Breast epithelium (tissue), 4 donors: ENCODE measurements around the gene IRX4. TPM values are rescaled to one million over a fixed set of nuclear protein-coding genes. Genes with fewer than 3 reads are reported as not detected.

Experiments
- DNase-seq, 2 donors: peaks; one replicate each; pipeline ENCODE4 v3.0.0-alpha.2; 2019; ENCODE audit warnings: low spot score in 2 of 2
- H3K27ac ChIP-seq, 2 donors: fragments of 200-600 bp; sonication (generic) in 1 of 2; one replicate each; pipeline ENCODE4 v1.5.1; 2016 to 2019; ENCODE audit warnings: mild to moderate bottlenecking in 1 of 2
- H3K27me3 ChIP-seq, 2 donors: fragments of 200-600 bp; sonication (generic) in 1 of 2; one replicate each; pipeline versions ENCODE4 v1.5.1 to v1.6.0; 2017 to 2019; ENCODE audit warnings: control low read depth in 1 of 2, mild to moderate bottlenecking in 1 of 2
- H3K36me3 ChIP-seq: fragments of 200-600 bp; one replicate; pipeline ENCODE4 v1.5.1; 2019
- H3K4me1 ChIP-seq, 2 donors: fragments of 200-600 bp; sonication (generic); one replicate each; pipeline ENCODE4 v1.5.1; 2016 to 2019; ENCODE audit warnings: control low read depth in 1 of 2
- H3K4me3 ChIP-seq, 3 donors: fragments of 200-600 bp; sonication (generic); 1 replicate in 2 of 3; 2 replicates in 1 of 3; pipeline ENCODE4 v1.5.1; 2016 to 2019; ENCODE audit warnings: mild to moderate bottlenecking in 3 of 3, moderate library complexity in 2 of 3
- H3K9me3 ChIP-seq, 2 donors: fragments of 200-600 bp; sonication (generic) in 1 of 2; one replicate each; pipeline ENCODE4 v1.5.1; 2016 to 2019; ENCODE audit warnings: control low read depth in 1 of 2
- POLR2A ChIP-seq: fragments of 450-650 bp; IDR thresholded peaks from one replicate; pipeline ENCODE4 v1.6.1; 2016; ENCODE audit warnings: antibody characterized with exemption, mild to moderate bottlenecking, moderate library complexity
- POLR2AphosphoS5 ChIP-seq, 3 donors: sonication (generic); formaldehyde crosslinking; IDR thresholded peaks; one replicate each; pipeline ENCODE4 v1.6.1; 2017; ENCODE audit warnings: antibody characterized with exemption in 3 of 3
- intact Hi-C: fragments of 100-400 bp; cut with DNase I; formaldehyde crosslinking; loops from one replicate; pipeline ENCODE4 v1.15.1; 2023; ENCODE audit warnings: low total_unique reads
- total RNA-seq, 3 donors: library from RNA; depleted of rRNA; stranded (reverse); fragments of >200 nt; gene quantifications; one replicate each; pipeline ENCODE4 v1.1.0, GENCODE V29; 2016
- TF ChIP-seq, protein P1 (sequence below), 3 donors: fragments of 450-650 bp; IDR thresholded peaks; one replicate each; pipeline ENCODE4 v1.5.1; 2016 to 2017; ENCODE audit warnings: antibody characterized with exemption in 3 of 3, mild to moderate bottlenecking in 3 of 3, moderate library complexity in 3 of 3

IRX4 gene
- total RNA-seq, 3 donors from 2014 or later = 0.64 to 9.5 (median 2.6) TPM

- Histone ChIP-seq H3K27me3 (peaks cover 0 to 46% of the 10 kb centered on the region in 2 donors), H3K9me3 (no peaks in the 10 kb centered on the region), H3K36me3 (no peaks in the 10 kb centered on the region), H3K4me1 (no peaks in the 10 kb centered on the region), H3K4me3 (peak overlapping the region in 1 of 3 donors; percentile 31), H3K27ac (no peak overlapping the region)
- TF ChIP-seq POLR2A = no peak
- no peak for TF ChIP-seq POLR2AphosphoS5 (IDR thresholded peaks at IDR 0.05)
- TF ChIP-seq, protein P1, sequence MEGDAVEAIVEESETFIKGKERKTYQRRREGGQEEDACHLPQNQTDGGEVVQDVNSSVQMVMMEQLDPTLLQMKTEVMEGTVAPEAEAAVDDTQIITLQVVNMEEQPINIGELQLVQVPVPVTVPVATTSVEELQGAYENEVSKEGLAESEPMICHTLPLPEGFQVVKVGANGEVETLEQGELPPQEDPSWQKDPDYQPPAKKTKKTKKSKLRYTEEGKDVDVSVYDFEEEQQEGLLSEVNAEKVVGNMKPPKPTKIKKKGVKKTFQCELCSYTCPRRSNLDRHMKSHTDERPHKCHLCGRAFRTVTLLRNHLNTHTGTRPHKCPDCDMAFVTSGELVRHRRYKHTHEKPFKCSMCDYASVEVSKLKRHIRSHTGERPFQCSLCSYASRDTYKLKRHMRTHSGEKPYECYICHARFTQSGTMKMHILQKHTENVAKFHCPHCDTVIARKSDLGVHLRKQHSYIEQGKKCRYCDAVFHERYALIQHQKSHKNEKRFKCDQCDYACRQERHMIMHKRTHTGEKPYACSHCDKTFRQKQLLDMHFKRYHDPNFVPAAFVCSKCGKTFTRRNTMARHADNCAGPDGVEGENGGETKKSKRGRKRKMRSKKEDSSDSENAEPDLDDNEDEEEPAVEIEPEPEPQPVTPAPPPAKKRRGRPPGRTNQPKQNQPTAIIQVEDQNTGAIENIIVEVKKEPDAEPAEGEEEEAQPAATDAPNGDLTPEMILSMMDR (IDR thresholded peaks at IDR 0.05) = no peak
- intact Hi-C loops = no loop called here
- DNase-seq = no peak
Observed at GRCh38 chr5:1856596-1857255, 26.0 kb downstream of the IRX4 start.

- TF ChIP-seq, protein P1 (IDR thresholded peaks at IDR 0.05) = no peak
- no peak for TF ChIP-seq POLR2A
- no peak for TF ChIP-seq POLR2AphosphoS5 (IDR thresholded peaks at IDR 0.05)
- H3K4me3 ChIP-seq = no peak overlapping the region
- no peak overlapping the region for H3K27ac ChIP-seq
- H3K27me3 ChIP-seq = peaks cover 0 to 57% of the 10 kb centered on the region in 2 donors
- no peaks in the 10 kb centered on the region for H3K4me1 ChIP-seq
- H3K9me3 ChIP-seq = no peaks in the 10 kb centered on the region
- DNase-seq = no peak
- intact Hi-C loops = no loop called here
- no peaks in the 10 kb centered on the region for H3K36me3 ChIP-seq
Observed at GRCh38 chr5:1855596-1855995, 27.1 kb downstream of the IRX4 start.

DNA sequence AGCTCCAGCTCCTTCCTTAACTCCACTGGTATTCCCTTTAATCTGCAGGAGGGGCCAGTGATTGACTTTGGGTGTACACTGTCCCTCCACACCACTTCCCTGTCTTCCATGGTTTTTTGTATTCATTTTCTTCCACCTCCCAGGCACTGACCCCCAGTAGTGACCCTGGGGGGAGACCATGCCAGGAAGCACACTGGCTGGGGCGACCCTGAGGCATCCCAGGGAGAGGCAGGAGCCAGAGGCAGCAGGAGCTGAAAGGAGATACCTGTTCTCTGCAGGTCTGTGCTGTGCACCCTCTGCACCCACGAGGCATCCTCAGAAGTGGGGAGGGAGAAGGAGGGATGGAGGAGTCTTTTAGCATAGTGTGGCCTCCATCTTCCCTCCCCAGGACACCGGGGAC, 27.6 kb downstream of the IRX4 start:
- TF ChIP-seq POLR2AphosphoS5 (IDR thresholded peaks at IDR 0.05) (no peak), POLR2A (no peak)
- TF ChIP-seq, protein P1 (IDR thresholded peaks at IDR 0.05) = no peak
- Histone ChIP-seq H3K36me3 (no peaks in the 10 kb centered on the region), H3K27ac (no peak overlapping the region), H3K27me3 (peaks cover 0 to 61% of the 10 kb centered on the region in 2 donors), H3K9me3 (no peaks in the 10 kb centered on the region), H3K4me1 (no peaks in the 10 kb centered on the region), H3K4me3 (no peak overlapping the region)
- DNase-seq = no peak
- intact Hi-C loops = no loop called here

DNA sequence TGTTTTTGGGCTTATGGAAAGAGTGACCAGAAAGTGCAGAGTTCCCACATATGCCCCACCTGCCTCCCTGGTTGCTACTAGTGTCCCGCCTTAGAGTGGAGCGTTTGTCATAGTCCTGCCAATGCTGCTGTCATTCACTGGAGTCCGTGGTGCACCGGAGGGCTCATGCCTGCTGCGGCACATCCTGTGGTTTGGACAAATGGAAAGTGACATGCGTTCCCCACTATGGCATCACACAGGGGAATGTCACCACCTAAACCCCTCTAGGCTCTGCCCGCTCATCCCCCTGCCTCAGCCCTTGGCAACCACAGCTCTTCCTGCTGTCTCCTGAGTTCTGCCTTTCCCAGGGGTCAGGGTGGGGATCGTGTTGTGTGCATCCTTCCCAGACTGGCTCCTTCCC, 29.2 kb downstream of the IRX4 start:
- intact Hi-C loops = no loop called here
- TF ChIP-seq, protein P1 (IDR thresholded peaks at IDR 0.05) = no peak
- TF ChIP-seq POLR2A (no peak), POLR2AphosphoS5 (IDR thresholded peaks at IDR 0.05) (no peak)
- H3K27ac ChIP-seq = no peak overlapping the region
- no peak overlapping the region for H3K4me3 ChIP-seq
- H3K36me3 ChIP-seq = no peaks in the 10 kb centered on the region
- H3K27me3 ChIP-seq = peaks cover 0 to 69% of the 10 kb centered on the region in 2 donors
- H3K4me1 ChIP-seq = no peaks in the 10 kb centered on the region
- H3K9me3 ChIP-seq = no peaks in the 10 kb centered on the region
- peak in 1 of 2 donors; percentile 58 for DNase-seq

- H3K36me3 ChIP-seq = no peaks in the 10 kb centered on the region
- intact Hi-C loops = no loop called here
- H3K4me1 ChIP-seq = no peaks in the 10 kb centered on the region
- TF ChIP-seq POLR2AphosphoS5 (IDR thresholded peaks at IDR 0.05) = no peak
- TF ChIP-seq, protein P1 (IDR thresholded peaks at IDR 0.05) = no peak
- TF ChIP-seq POLR2A = no peak
- no peak overlapping the region for H3K27ac ChIP-seq
- H3K4me3 ChIP-seq = no peak overlapping the region
- no peaks in the 10 kb centered on the region for H3K9me3 ChIP-seq
- DNase-seq = no peak
- H3K27me3 ChIP-seq = peaks cover 0 to 71% of the 10 kb centered on the region in 2 donors
Observed at GRCh38 chr5:1852324-1852947, 30.3 kb downstream of the IRX4 start.
